ENCODE results near the gene SP5. TPM values are rescaled to one million over a fixed set of nuclear protein-coding genes. Genes with fewer than 3 reads are reported as not detected.

SP5 gene
- total and polyA plus RNA-seq, 2 donors (not counting 1 experiment from before 2014, with no cell fraction given) = not detected

GRCh38 chr2:170669909-170670308, 45.2 kb upstream of the SP5 start:
- CTCF ChIA-PET = no interaction called here
- H3K27ac Mint-ChIP-seq = no peak overlapping the region
- peaks cover 9% of the 10 kb centered on the region for H3K27me3 Mint-ChIP-seq
- Histone ChIP-seq H3K4me3 (ENCODE audit: control extremely low read depth in 1 of 5, extremely low read depth in 1 of 5, insufficient read depth in 1 of 5, low read depth in 2 of 5, low read length in 4 of 5) (no peak overlapping the region), H3K4me1 (ENCODE audit: control insufficient read depth in 2 of 2, insufficient read depth in 2 of 2, low read length in 2 of 2) (no peaks in the 10 kb centered on the region), H2AFZ (ENCODE audit: insufficient read depth, low read depth, low read length, poor library complexity, severe bottlenecking) (no peak overlapping the region), H3K4me2 (replicated peaks; ENCODE audit: low read depth, low read length, poor library complexity, severe bottlenecking) (no peak overlapping the region), H3K27ac (ENCODE audit: low read length in 2 of 2) (no peak overlapping the region), H3K9me3 (ENCODE audit: control extremely low read depth in 1 of 3, control insufficient read depth in 2 of 3, insufficient read depth in 1 of 3, low read length in 2 of 3) (no peaks in the 10 kb centered on the region), H3K36me3 (replicated peaks in 1 of 2; ENCODE audit: control extremely low read depth in 1 of 2, control insufficient read depth in 1 of 2, extremely low read depth in 1 of 2, insufficient read depth in 2 of 2, low read length in 1 of 2) (no peaks in the 10 kb centered on the region), H3K79me2 (ENCODE audit: control insufficient read depth, insufficient read depth, low read length) (no peaks in the 10 kb centered on the region), H3K27me3 (replicated peaks in 1 of 4; ENCODE audit: control extremely low read depth in 1 of 4, control insufficient read depth in 3 of 4, insufficient read depth in 4 of 4, low read length in 3 of 4) (no peaks in the 10 kb centered on the region), H3K9ac (ENCODE audit: low read length) (no peak overlapping the region), H4K20me1 (ENCODE audit: control insufficient read depth, insufficient read depth, low read length, poor library complexity, severe bottlenecking) (no peaks in the 10 kb centered on the region)
- H3K9me3 Mint-ChIP-seq (ENCODE audit: insufficient read depth) = no peaks in the 10 kb centered on the region
- no peak overlapping the region for H3K4me3 Mint-ChIP-seq
- POLR2A ChIA-PET = no interaction called here
- no peaks in the 10 kb centered on the region for H3K4me1 Mint-ChIP-seq
- ATAC-seq (ENCODE audit: low read depth) (no peak), DNase-seq (no peak)
- WGBS (ENCODE audit: insufficient coverage) = no CpG with 5 or more reads among the region's 3 CpGs
- intact Hi-C loops (cut with micrococcal nuclease) = no loop called here
- no peak for TF ChIP-seq CTCF (IDR thresholded peaks at IDR 0.05)
- no peak for TF ChIP-seq EZH2 (IDR thresholded peaks at IDR 0.05; ENCODE audit: borderline replicate concordance, insufficient read depth, low read depth, low read length, poor library complexity, severe bottlenecking)

GRCh38 chr2:170670651-170671050, 44.5 kb upstream of the SP5 start:
- H4K20me1 ChIP-seq (ENCODE audit: control insufficient read depth, insufficient read depth, low read length, poor library complexity, severe bottlenecking) = no peaks in the 10 kb centered on the region
- POLR2A ChIA-PET = no interaction called here

More at GRCh38 chr2:170670651-170671050, 44.5 kb upstream of the SP5 start:
- Mint-ChIP-seq H3K27me3 (peaks cover 7% of the 10 kb centered on the region), H3K27ac (no peak overlapping the region), H3K4me3 (no peak overlapping the region), H3K9me3 (ENCODE audit: insufficient read depth) (no peaks in the 10 kb centered on the region), H3K4me1 (no peaks in the 10 kb centered on the region)
- Histone ChIP-seq H3K4me2 (replicated peaks; ENCODE audit: low read depth, low read length, poor library complexity, severe bottlenecking) (no peak overlapping the region), H3K4me1 (ENCODE audit: control insufficient read depth in 2 of 2, insufficient read depth in 2 of 2, low read length in 2 of 2) (no peaks in the 10 kb centered on the region), H3K36me3 (replicated peaks in 1 of 2; ENCODE audit: control extremely low read depth in 1 of 2, control insufficient read depth in 1 of 2, extremely low read depth in 1 of 2, insufficient read depth in 2 of 2, low read length in 1 of 2) (no peaks in the 10 kb centered on the region), H3K79me2 (ENCODE audit: control insufficient read depth, insufficient read depth, low read length) (no peaks in the 10 kb centered on the region), H3K4me3 (ENCODE audit: control extremely low read depth in 1 of 5, extremely low read depth in 1 of 5, insufficient read depth in 1 of 5, low read depth in 2 of 5, low read length in 4 of 5) (no peak overlapping the region), H3K9ac (ENCODE audit: low read length) (no peak overlapping the region), H2AFZ (ENCODE audit: insufficient read depth, low read depth, low read length, poor library complexity, severe bottlenecking) (no peak overlapping the region), H3K27ac (ENCODE audit: low read length in 2 of 2) (no peak overlapping the region), H3K9me3 (ENCODE audit: control extremely low read depth in 1 of 3, control insufficient read depth in 2 of 3, insufficient read depth in 1 of 3, low read length in 2 of 3) (no peaks in the 10 kb centered on the region), H3K27me3 (replicated peaks in 1 of 4; ENCODE audit: control extremely low read depth in 1 of 4, control insufficient read depth in 3 of 4, insufficient read depth in 4 of 4, low read length in 3 of 4) (no peaks in the 10 kb centered on the region)
- no peak for ATAC-seq (ENCODE audit: low read depth)
- intact Hi-C loops (cut with micrococcal nuclease) = no loop called here
- TF ChIP-seq CTCF (IDR thresholded peaks at IDR 0.05) (no peak), EZH2 (IDR thresholded peaks at IDR 0.05; ENCODE audit: borderline replicate concordance, insufficient read depth, low read depth, low read length, poor library complexity, severe bottlenecking) (no peak)
- WGBS (ENCODE audit: insufficient coverage) = 83% methylated on average over 1 of the region's 2 CpGs
- CTCF ChIA-PET = no interaction called here
- no peak for DNase-seq

Measured in B cell (primary cell).